ENCODE measurements around the gene ACTL7A. TPM values are rescaled to one million over a fixed set of nuclear protein-coding genes. Genes with fewer than 3 reads are reported as not detected.

ACTL7A gene
- polyA plus RNA-seq, 1 experiment, result not detected

DNA sequence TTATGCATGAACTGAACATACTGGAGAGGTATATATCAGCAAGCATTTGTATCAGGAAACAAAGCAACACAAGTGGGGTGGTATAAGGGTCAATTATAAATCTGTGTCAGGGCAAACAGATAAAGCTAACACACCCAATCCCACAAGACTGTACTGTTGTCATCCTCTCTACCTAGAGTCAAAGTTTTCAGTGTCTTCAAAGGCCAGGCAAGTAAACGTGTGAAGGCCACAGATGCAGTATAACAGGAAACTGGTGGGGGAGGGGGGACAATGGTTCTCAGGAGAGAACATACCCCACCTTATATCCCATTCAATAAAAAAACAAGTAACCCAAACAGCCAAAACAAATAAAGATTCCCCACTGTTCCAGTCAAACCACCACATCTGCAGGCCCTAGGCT, 49.8 kb downstream of the ACTL7A start:
- no peaks in the 10 kb centered on the region for H3K9me3 ChIP-seq (ENCODE audit: control insufficient read depth, insufficient read depth, low read length)
- CTCF ChIA-PET, result no interaction called here
- TF ChIP-seq, protein P1, sequence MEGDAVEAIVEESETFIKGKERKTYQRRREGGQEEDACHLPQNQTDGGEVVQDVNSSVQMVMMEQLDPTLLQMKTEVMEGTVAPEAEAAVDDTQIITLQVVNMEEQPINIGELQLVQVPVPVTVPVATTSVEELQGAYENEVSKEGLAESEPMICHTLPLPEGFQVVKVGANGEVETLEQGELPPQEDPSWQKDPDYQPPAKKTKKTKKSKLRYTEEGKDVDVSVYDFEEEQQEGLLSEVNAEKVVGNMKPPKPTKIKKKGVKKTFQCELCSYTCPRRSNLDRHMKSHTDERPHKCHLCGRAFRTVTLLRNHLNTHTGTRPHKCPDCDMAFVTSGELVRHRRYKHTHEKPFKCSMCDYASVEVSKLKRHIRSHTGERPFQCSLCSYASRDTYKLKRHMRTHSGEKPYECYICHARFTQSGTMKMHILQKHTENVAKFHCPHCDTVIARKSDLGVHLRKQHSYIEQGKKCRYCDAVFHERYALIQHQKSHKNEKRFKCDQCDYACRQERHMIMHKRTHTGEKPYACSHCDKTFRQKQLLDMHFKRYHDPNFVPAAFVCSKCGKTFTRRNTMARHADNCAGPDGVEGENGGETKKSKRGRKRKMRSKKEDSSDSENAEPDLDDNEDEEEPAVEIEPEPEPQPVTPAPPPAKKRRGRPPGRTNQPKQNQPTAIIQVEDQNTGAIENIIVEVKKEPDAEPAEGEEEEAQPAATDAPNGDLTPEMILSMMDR (IDR thresholded peaks at IDR 0.05; ENCODE audit: low read depth, low read length), result no peak
- no peak overlapping the region for H3K27ac ChIP-seq (ENCODE audit: low read depth, low read length)
- POLR2A ChIA-PET, result no interaction called here
- H3K27me3 ChIP-seq (ENCODE audit: control insufficient read depth, insufficient read depth, low read length), result no peaks in the 10 kb centered on the region
- no peak for DNase-seq (ENCODE audit: low read depth, low spot score)
- H3K4me3 ChIP-seq (ENCODE audit: low read depth, low read length), result no peak overlapping the region

Small RNAs within 50 kb of the gene (small RNA-seq; reads per million reads assigned to genes)
- gene AL359692.1 (ENCODE audit: insufficient read length, low read depth), result not detected

Other genes starting within 250 kb of the ACTL7A start
- not detected in 2 replicates for gene ACTL7B, start 6.3 kb upstream of the ACTL7A start, polyA plus RNA-seq (2011; rRNA removed)
- 29.9 and 30.0 TPM in 2 replicates for gene ELP1, start 71.9 kb downstream of the ACTL7A start, polyA plus RNA-seq (2011; rRNA removed)
- gene ABITRAM, start 72.1 kb downstream of the ACTL7A start, polyA plus RNA-seq (2011; rRNA removed), result 17.6 and 24.5 TPM in 2 replicates
- 60.6 and 82.7 TPM in 2 replicates for gene CTNNAL1, start 151.2 kb downstream of the ACTL7A start, polyA plus RNA-seq (2011; rRNA removed)

All from AG04450 (cell line).